Measurements from ENCODE around the gene RPS6KA1.
"Not testable (repeated sequence)": the region's sequence is repeated elsewhere in the genome, so short reads cannot be mapped to it uniquely, and the experiment has no call there.

The RPS6KA1 gene

DNA sequence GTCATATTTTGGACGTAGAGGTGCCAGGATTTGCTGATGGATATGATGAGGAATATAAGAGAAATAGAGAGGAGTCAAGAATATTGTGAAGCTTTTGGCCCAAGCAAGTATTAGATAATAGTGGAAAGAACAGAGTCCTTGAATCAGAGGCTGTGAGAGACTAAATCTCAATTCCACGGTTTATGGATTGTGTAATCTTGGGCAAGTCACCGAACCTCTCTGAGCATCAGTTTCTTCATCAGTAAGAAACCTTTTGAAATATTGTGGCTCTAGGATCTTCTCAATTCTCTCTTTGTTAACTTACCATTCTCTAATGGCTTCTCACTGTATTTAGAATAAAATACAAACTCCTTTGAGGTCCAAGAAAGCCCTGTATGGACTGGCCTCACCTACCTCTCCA lies 77.6 kb downstream of the RPS6KA1 start:
- Histone ChIP-seq H3K9me3 (ENCODE audit: severe bottlenecking) (no peaks in the 10 kb centered on the region), H3K27ac (no peak overlapping the region), H3K36me3 (no peaks in the 10 kb centered on the region), H3K4me3 (ENCODE audit: low read depth, low read length) (no peak overlapping the region), H3K27me3 (ENCODE audit: insufficient read depth, low read depth, severe bottlenecking) (no peaks in the 10 kb centered on the region)
- TF ChIP-seq, protein P1, sequence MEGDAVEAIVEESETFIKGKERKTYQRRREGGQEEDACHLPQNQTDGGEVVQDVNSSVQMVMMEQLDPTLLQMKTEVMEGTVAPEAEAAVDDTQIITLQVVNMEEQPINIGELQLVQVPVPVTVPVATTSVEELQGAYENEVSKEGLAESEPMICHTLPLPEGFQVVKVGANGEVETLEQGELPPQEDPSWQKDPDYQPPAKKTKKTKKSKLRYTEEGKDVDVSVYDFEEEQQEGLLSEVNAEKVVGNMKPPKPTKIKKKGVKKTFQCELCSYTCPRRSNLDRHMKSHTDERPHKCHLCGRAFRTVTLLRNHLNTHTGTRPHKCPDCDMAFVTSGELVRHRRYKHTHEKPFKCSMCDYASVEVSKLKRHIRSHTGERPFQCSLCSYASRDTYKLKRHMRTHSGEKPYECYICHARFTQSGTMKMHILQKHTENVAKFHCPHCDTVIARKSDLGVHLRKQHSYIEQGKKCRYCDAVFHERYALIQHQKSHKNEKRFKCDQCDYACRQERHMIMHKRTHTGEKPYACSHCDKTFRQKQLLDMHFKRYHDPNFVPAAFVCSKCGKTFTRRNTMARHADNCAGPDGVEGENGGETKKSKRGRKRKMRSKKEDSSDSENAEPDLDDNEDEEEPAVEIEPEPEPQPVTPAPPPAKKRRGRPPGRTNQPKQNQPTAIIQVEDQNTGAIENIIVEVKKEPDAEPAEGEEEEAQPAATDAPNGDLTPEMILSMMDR (IDR thresholded peaks at IDR 0.05; ENCODE audit: low read depth, low read length) = no peak
- no peak for DNase-seq

DNA sequence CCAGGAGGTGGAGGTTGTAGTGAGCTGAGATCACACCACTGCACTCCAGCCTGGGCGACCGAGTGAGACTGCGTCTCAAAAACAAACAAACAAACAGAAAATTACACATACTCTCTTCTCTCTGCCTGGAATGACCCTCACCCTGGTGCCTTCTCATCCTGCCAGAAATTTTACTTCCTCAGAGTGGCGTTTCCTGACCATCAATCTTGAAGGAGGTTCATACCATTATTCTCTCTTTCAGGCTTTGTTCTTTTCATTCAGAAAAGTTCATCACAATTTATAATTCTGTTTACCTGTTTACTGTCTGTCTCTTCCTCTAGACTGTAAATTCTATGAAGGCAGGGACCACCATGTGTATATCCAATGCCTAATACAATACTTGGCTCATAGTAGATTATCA lies 79.3 kb downstream of the RPS6KA1 start:
- Histone ChIP-seq H3K9me3 (ENCODE audit: severe bottlenecking) (no peaks in the 10 kb centered on the region), H3K27ac (no peak overlapping the region), H3K36me3 (no peaks in the 10 kb centered on the region), H3K4me3 (ENCODE audit: low read depth, low read length) (no peak overlapping the region), H3K27me3 (ENCODE audit: insufficient read depth, low read depth, severe bottlenecking) (no peaks in the 10 kb centered on the region)
- TF ChIP-seq, protein P1 (IDR thresholded peaks at IDR 0.05; ENCODE audit: low read depth, low read length) = no peak
- DNase-seq = no peak

DNA sequence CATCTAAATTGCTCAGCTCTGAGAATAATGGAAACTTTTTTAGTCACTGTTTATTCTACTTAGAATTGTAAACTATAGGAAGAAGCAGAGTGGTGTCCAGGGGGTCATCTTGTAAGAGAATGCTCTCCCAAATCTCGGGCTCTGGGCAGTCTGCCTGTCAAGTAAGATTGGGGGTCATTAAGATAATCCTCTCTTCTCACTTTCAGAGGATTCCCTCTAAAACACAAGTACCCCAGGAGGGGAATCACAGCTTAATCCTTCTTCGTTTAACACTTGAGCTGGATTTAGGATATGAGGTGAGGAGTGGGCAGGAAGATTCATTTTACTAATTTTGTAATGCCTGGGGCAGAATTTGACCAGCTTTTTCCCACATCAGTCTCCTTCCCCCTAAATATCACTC lies 81.2 kb downstream of the RPS6KA1 start:
- H3K9me3 ChIP-seq (ENCODE audit: severe bottlenecking) = no peaks in the 10 kb centered on the region
- H3K4me3 ChIP-seq (ENCODE audit: low read depth, low read length) = no peak overlapping the region
- no peaks in the 10 kb centered on the region for H3K27me3 ChIP-seq (ENCODE audit: insufficient read depth, low read depth, severe bottlenecking)
- H3K27ac ChIP-seq = no peak overlapping the region
- TF ChIP-seq, protein P1 (IDR thresholded peaks at IDR 0.05; ENCODE audit: low read depth, low read length) = no peak
- no peaks in the 10 kb centered on the region for H3K36me3 ChIP-seq
- no peak for DNase-seq

DNA sequence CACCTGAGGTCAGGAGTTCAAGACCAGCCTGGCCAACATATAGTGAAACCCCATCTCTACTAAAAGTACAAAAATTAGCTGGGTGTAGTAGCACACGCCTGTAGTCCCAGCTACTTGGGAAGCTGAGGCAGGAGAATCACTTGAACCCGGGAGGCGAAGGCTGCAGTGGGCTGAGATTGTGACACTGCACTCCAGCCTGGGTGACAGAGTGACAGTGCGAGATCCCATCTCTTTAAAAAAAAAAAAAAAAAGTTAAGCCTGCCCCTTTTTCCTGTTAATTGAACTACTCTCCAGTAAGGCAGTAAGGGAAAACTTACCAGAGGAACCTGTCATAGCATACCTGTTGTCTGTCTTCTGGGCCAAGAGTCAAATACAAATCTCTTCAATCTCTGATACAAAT lies 83.1 kb downstream of the RPS6KA1 start:
- not testable (repeated sequence) for DNase-seq; H3K9me3 ChIP-seq (ENCODE audit: severe bottlenecking)

DNA sequence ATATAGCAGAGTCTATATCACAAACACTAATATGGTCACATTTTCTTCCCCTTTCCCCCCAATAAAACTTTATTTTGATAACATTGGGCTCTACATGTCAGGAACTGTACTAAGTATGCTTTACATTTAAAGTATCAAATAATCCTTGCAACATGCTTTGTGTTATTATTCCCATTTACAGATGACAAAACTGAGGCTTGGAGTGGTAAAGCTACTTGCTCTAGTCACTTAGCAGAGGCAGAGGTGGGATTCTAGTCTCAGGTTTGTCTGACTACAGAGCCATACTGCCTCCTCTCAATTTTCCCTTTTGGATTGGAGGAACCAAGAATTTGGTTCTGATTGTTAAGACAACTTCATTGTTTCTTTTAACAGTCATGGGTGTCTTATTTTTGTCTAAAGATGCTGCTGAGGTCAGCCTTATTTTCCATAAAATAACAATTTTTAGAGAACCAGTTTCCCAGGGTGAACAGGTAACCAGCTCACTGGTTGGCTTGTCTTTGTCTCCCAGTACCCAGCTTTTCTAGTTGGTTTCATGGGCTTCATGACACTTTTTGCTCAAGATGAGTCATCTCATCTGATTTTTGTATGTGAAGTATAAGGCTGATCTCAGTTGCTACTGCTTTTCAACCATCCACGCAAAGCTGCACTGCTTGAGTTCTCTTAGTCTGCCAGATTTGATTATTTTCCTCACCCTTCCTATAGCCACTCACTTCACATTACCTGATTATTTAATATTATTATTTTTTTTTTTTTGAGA lies 85.3 kb downstream of the RPS6KA1 start:
- H3K4me3 ChIP-seq (ENCODE audit: low read depth, low read length) = no peak overlapping the region
- no peaks in the 10 kb centered on the region for H3K27me3 ChIP-seq (ENCODE audit: insufficient read depth, low read depth, severe bottlenecking)
- no peak for DNase-seq
- no peaks in the 10 kb centered on the region for H3K36me3 ChIP-seq
- no peaks in the 10 kb centered on the region for H3K9me3 ChIP-seq (ENCODE audit: severe bottlenecking)
- TF ChIP-seq, protein P1 (IDR thresholded peaks at IDR 0.05; ENCODE audit: low read depth, low read length) = no peak
- H3K27ac ChIP-seq = no peak overlapping the region

More for the DNA sequence above, 83.1 kb downstream of the RPS6KA1 start:
- H3K27ac ChIP-seq; H3K36me3 ChIP-seq; H3K4me3 ChIP-seq (ENCODE audit: low read depth, low read length); H3K27me3 ChIP-seq (ENCODE audit: insufficient read depth, low read depth, severe bottlenecking): not testable (repeated sequence)

DNA sequence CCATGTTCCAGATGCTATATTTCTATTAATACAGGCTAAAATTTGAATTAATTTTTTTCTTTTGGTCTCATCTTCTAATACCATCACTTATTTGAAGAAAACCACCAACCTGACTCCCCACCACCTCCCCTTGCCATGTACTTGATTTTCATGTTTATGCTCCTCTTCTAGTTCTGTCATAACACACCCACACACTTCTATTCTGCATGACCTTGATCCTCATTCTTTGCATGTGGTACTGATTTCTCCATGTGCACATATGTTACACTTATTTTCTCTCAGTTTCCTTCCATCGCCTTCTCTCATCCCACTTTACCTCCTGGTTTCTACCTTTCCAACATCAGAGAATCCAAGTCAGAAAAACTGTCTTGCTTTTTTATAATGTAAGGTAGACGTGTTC lies 87.3 kb downstream of the RPS6KA1 start:
- H3K4me3 ChIP-seq (ENCODE audit: low read depth, low read length) = no peak overlapping the region
- H3K36me3 ChIP-seq = no peaks in the 10 kb centered on the region
- TF ChIP-seq, protein P1 (IDR thresholded peaks at IDR 0.05; ENCODE audit: low read depth, low read length) = no peak
- no peak overlapping the region for H3K27ac ChIP-seq
- H3K9me3 ChIP-seq (ENCODE audit: severe bottlenecking) = no peaks in the 10 kb centered on the region
- no peak for DNase-seq
- no peaks in the 10 kb centered on the region for H3K27me3 ChIP-seq (ENCODE audit: insufficient read depth, low read depth, severe bottlenecking)
